GM12875 (cell line): Measurements from ENCODE around the gene GSTM1.

Experiments used
- H3K4me3 ChIP-seq: one replicate; pipeline ENCODE4 v1.5.1; 2011; ENCODE audit warnings: low read depth, low read length, control low read depth
- CTCF ChIP-seq: IDR thresholded peaks from 2 replicates; pipeline ENCODE4 v1.5.1; 2011; ENCODE audit warnings: low read depth, mild to moderate bottlenecking, control low read depth, inconsistent platforms, low read length, moderate library complexity, borderline replicate concordance; ENCODE audit not compliant: insufficient read depth

GSTM1 gene

GRCh38 chr1:109730666-109731065 lies 43.0 kb downstream of the GSTM1 start:
- no peak for TF ChIP-seq CTCF
- no peak overlapping the region for H3K4me3 ChIP-seq

GRCh38 chr1:109732390-109732881 lies 44.8 kb downstream of the GSTM1 start:
- no peak for TF ChIP-seq CTCF
- H3K4me3 ChIP-seq: no peak overlapping the region

- no peak for TF ChIP-seq CTCF
- H3K4me3 ChIP-seq: no peak overlapping the region
Measured at GRCh38 chr1:109733236-109733870, 45.7 kb downstream of the GSTM1 start.

GRCh38 chr1:109739738-109740614 lies 52.4 kb downstream of the GSTM1 start:
- no peak for TF ChIP-seq CTCF
- peak overlapping the region; percentile 53 for H3K4me3 ChIP-seq

GRCh38 chr1:109740615-109741373 lies 53.2 kb downstream of the GSTM1 start, which contains the start of gene GSTM3:
GSTM3 (minus strand) TSS chr1:109741038; CDS start chr1:109740287, 751 bp downstream.
- H3K4me3 ChIP-seq: peak within 1 kb of the TSS; percentile 53

More at GRCh38 chr1:109740615-109741373, 53.2 kb downstream of the GSTM1 start, which contains the start of gene GSTM3:
- no peak for TF ChIP-seq CTCF
